Measurements from ENCODE around the gene SLC9C1. TPM values are rescaled to one million over a fixed set of nuclear protein-coding genes. Genes with fewer than 3 reads are reported as not detected.

SLC9C1 gene
- total RNA-seq, 1 experiment from 2014 or later: not detected

- DNase-seq (ENCODE audit: low read depth): no peak
- in situ Hi-C loops (cut with HindIII; ENCODE audit: low pct_unique_long_range_greater_than_20kb, low sequenced_read_pairs): no loop called here
These were observed 20.6 kb upstream of the SLC9C1 start for GRCh38 chr3:112314649-112315048.

GRCh38 chr3:112308151-112308911, 14.3 kb upstream of the SLC9C1 start:
- DNase-seq (ENCODE audit: low read depth): no peak
- in situ Hi-C loops (cut with HindIII; ENCODE audit: low pct_unique_long_range_greater_than_20kb, low sequenced_read_pairs): no loop called here

- DNase-seq (ENCODE audit: low read depth): no peak
- in situ Hi-C loops (cut with HindIII; ENCODE audit: low pct_unique_long_range_greater_than_20kb, low sequenced_read_pairs): no loop called here
These were observed 13.5 kb upstream of the SLC9C1 start for GRCh38 chr3:112307557-112307956.

GRCh38 chr3:112306825-112307224, 12.8 kb upstream of the SLC9C1 start:
- DNase-seq (ENCODE audit: low read depth): no peak
- in situ Hi-C loops (cut with HindIII; ENCODE audit: low pct_unique_long_range_greater_than_20kb, low sequenced_read_pairs): no loop called here

- no peak for DNase-seq (ENCODE audit: low read depth)
- in situ Hi-C loops (cut with HindIII; ENCODE audit: low pct_unique_long_range_greater_than_20kb, low sequenced_read_pairs): no loop called here
These were observed 10.6 kb upstream of the SLC9C1 start for GRCh38 chr3:112304611-112305010.

- in situ Hi-C loops (cut with HindIII; ENCODE audit: low pct_unique_long_range_greater_than_20kb, low sequenced_read_pairs): no loop called here
These were observed 9.8 kb upstream of the SLC9C1 start for GRCh38 chr3:112303764-112304325.

GRCh38 chr3:112302881-112303763, 9.1 kb upstream of the SLC9C1 start:
- no peak for DNase-seq (ENCODE audit: low read depth)
- in situ Hi-C loops (cut with HindIII; ENCODE audit: low pct_unique_long_range_greater_than_20kb, low sequenced_read_pairs): no loop called here

More at GRCh38 chr3:112303764-112304325, 9.8 kb upstream of the SLC9C1 start:
- DNase-seq (ENCODE audit: low read depth): no peak

- in situ Hi-C loops (cut with HindIII; ENCODE audit: low pct_unique_long_range_greater_than_20kb, low sequenced_read_pairs): no loop called here
- DNase-seq (ENCODE audit: low read depth): no peak
These were observed 8.3 kb upstream of the SLC9C1 start for GRCh38 chr3:112302150-112302830.

- in situ Hi-C loops (cut with HindIII; ENCODE audit: low pct_unique_long_range_greater_than_20kb, low sequenced_read_pairs): no loop called here
- no peak for DNase-seq (ENCODE audit: low read depth)
These were observed 4.8 kb upstream of the SLC9C1 start for GRCh38 chr3:112298781-112299180.

GRCh38 chr3:112297714-112298113, 3.7 kb upstream of the SLC9C1 start:
- in situ Hi-C loops (cut with HindIII; ENCODE audit: low pct_unique_long_range_greater_than_20kb, low sequenced_read_pairs): no loop called here
- no peak for DNase-seq (ENCODE audit: low read depth)

- in situ Hi-C loops (cut with HindIII; ENCODE audit: low pct_unique_long_range_greater_than_20kb, low sequenced_read_pairs): no loop called here
- DNase-seq (ENCODE audit: low read depth): no peak
These were observed 5.0 kb downstream of the SLC9C1 start for GRCh38 chr3:112289011-112289410.

GRCh38 chr3:112280266-112280665, 13.8 kb downstream of the SLC9C1 start:
- no peak for DNase-seq (ENCODE audit: low read depth)
- in situ Hi-C loops (cut with HindIII; ENCODE audit: low pct_unique_long_range_greater_than_20kb, low sequenced_read_pairs): no loop called here

GRCh38 chr3:112273536-112273935, 20.5 kb downstream of the SLC9C1 start:
- DNase-seq (ENCODE audit: low read depth): no peak
- in situ Hi-C loops (cut with HindIII; ENCODE audit: low pct_unique_long_range_greater_than_20kb, low sequenced_read_pairs): no loop called here

GRCh38 chr3:112261742-112262141, 32.3 kb downstream of the SLC9C1 start:
- DNase-seq (ENCODE audit: low read depth): no peak

GRCh38 chr3:112260563-112260962, 33.5 kb downstream of the SLC9C1 start:
- DNase-seq (ENCODE audit: low read depth): no peak
- in situ Hi-C loops (cut with HindIII; ENCODE audit: low pct_unique_long_range_greater_than_20kb, low sequenced_read_pairs): no loop called here

More at GRCh38 chr3:112261742-112262141, 32.3 kb downstream of the SLC9C1 start:
- in situ Hi-C loops (cut with HindIII; ENCODE audit: low pct_unique_long_range_greater_than_20kb, low sequenced_read_pairs): no loop called here

- in situ Hi-C loops (cut with HindIII; ENCODE audit: low pct_unique_long_range_greater_than_20kb, low sequenced_read_pairs): no loop called here
- no peak for DNase-seq (ENCODE audit: low read depth)
These were observed 40.6 kb downstream of the SLC9C1 start for GRCh38 chr3:112253301-112253971.

GRCh38 chr3:112247900-112248299, 46.1 kb downstream of the SLC9C1 start:
- in situ Hi-C loops (cut with HindIII; ENCODE audit: low pct_unique_long_range_greater_than_20kb, low sequenced_read_pairs): no loop called here
- DNase-seq (ENCODE audit: low read depth): no peak

GRCh38 chr3:112247350-112247749, 46.7 kb downstream of the SLC9C1 start:
- DNase-seq (ENCODE audit: low read depth): no peak
- in situ Hi-C loops (cut with HindIII; ENCODE audit: low pct_unique_long_range_greater_than_20kb, low sequenced_read_pairs): no loop called here
